ENCODE measurements around the gene PLOD3.

Gene PLOD3

GRCh38 chr7:101171442-101171837 lies 45.9 kb downstream of the PLOD3 start:
- Mint-ChIP-seq H3K36me3 (ENCODE audit: low read depth) (peaks cover 2% of the 10 kb centered on the region), H3K27me3 (ENCODE audit: low read depth) (peaks cover 87% of the 10 kb centered on the region), H3K9me3 (no peaks in the 10 kb centered on the region), H3K27ac (no peak overlapping the region), H3K4me3 (peak overlapping the region; percentile 44), H3K4me1 (ENCODE audit: low read depth) (peaks cover 39% of the 10 kb centered on the region)
- no peak for DNase-seq (ENCODE audit: low spot score)

DNA sequence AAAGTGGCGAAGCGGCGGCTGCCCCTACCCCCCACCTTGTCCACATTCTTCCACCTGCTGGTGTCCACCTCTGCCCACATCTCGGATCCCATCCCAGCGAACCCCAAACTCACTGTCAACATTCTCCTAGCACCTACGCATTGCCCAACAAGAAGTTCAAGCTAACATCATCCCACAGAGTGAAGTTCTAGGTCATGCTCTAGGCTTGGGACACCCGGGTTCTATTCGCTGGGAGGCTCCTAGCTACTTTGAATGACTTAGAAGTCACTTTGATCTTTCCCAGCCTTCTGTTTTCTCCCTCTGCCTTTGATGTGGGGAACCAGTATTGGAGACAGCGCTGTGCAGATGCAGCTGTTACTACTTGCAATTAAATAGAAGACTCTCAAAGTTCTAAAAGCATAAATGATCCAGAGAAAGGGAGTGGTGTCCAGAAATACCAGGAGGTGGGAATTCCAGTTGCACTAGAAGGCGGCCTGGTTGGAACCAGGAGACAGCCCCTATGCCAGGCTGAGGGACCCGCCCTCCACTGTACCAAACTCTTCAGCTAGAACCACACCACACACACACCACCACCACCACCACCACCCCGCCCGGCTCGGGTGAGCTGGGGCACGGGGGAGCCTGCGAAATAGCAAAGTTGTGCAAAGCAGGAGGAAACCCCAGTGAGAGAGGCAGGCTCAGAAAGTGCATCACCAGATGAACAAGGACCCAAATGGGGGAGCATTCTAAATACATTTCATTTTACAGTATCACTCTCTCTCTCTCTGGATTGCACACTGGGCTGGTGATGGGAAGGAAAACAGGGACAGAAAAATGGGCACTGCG lies 46.6 kb downstream of the PLOD3 start:
- H3K27me3 Mint-ChIP-seq (ENCODE audit: low read depth): peaks cover 87% of the 10 kb centered on the region
- H3K27ac Mint-ChIP-seq: no peak overlapping the region
- peaks cover 2% of the 10 kb centered on the region for H3K36me3 Mint-ChIP-seq (ENCODE audit: low read depth)
- peak overlapping the region; percentile 17 for H3K4me3 Mint-ChIP-seq
- H3K9me3 Mint-ChIP-seq: no peaks in the 10 kb centered on the region
- peaks cover 44% of the 10 kb centered on the region for H3K4me1 Mint-ChIP-seq (ENCODE audit: low read depth)
- DNase-seq (ENCODE audit: low spot score): no peak

- Mint-ChIP-seq H3K4me1 (ENCODE audit: low read depth) (peaks cover 48% of the 10 kb centered on the region), H3K36me3 (ENCODE audit: low read depth) (peaks cover 2% of the 10 kb centered on the region), H3K27me3 (ENCODE audit: low read depth) (peaks cover 87% of the 10 kb centered on the region), H3K27ac (no peak overlapping the region), H3K4me3 (peak overlapping the region; percentile 48), H3K9me3 (no peaks in the 10 kb centered on the region)
- DNase-seq (ENCODE audit: low spot score): peak; percentile 78
Observed at GRCh38 chr7:101169838-101170551, 47.4 kb downstream of the PLOD3 start.

GRCh38 chr7:101169110-101169837 lies 48.1 kb downstream of the PLOD3 start:
- Mint-ChIP-seq H3K4me3 (peak overlapping the region; percentile 48), H3K4me1 (ENCODE audit: low read depth) (peaks cover 52% of the 10 kb centered on the region), H3K9me3 (no peaks in the 10 kb centered on the region), H3K36me3 (ENCODE audit: low read depth) (peaks cover 2% of the 10 kb centered on the region), H3K27me3 (ENCODE audit: low read depth) (peaks cover 86% of the 10 kb centered on the region), H3K27ac (no peak overlapping the region)
- no peak for DNase-seq (ENCODE audit: low spot score)

DNA sequence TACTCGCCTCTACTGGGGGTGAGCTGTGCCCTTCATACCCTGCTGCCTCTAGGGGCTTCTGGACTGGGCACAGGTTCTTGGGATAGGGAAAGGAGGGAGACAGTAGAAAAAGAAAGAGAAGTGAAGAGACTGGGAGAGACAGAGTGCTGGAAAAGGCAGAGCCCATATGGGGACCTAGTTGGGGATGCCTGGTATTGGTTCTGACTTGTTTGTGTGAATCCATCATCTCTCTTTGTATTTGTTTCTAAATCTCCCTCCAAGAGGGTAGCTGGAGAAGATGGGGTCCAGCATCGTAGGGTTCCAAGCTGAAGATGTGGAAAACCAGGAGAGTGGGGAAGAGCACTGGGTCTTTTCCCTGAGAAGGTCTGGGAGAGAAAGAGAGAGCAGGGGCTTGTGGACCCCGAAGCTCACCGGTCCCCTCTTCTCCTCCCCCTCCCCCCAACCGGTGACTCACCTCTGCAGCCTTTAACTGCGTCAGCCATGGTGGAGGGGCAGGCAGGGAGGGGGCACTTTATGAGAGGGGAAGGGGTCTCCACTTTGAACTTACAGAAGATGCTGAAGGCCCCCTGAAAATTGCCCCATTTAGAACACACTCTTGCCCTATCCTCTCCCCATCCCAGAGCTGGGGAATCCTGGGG lies 48.9 kb downstream of the PLOD3 start:
- no peaks in the 10 kb centered on the region for H3K36me3 Mint-ChIP-seq (ENCODE audit: low read depth)
- H3K4me3 Mint-ChIP-seq: no peak overlapping the region
- DNase-seq (ENCODE audit: low spot score): no peak
- peak overlapping the region; percentile 33 for H3K27ac Mint-ChIP-seq
- peaks cover 47% of the 10 kb centered on the region for H3K4me1 Mint-ChIP-seq (ENCODE audit: low read depth)
- H3K27me3 Mint-ChIP-seq (ENCODE audit: low read depth): peaks cover 81% of the 10 kb centered on the region
- H3K9me3 Mint-ChIP-seq: no peaks in the 10 kb centered on the region

- H3K4me3 Mint-ChIP-seq: no peak overlapping the region
- peaks cover 47% of the 10 kb centered on the region for H3K4me1 Mint-ChIP-seq (ENCODE audit: low read depth)
- H3K9me3 Mint-ChIP-seq: no peaks in the 10 kb centered on the region
- no peaks in the 10 kb centered on the region for H3K36me3 Mint-ChIP-seq (ENCODE audit: low read depth)
- no peak for DNase-seq (ENCODE audit: low spot score)
- H3K27ac Mint-ChIP-seq: no peak overlapping the region
- peaks cover 78% of the 10 kb centered on the region for H3K27me3 Mint-ChIP-seq (ENCODE audit: low read depth)
Observed at GRCh38 chr7:101167645-101168411, 49.6 kb downstream of the PLOD3 start.

- Mint-ChIP-seq H3K27me3 (ENCODE audit: low read depth) (peaks cover 78% of the 10 kb centered on the region), H3K27ac (peak overlapping the region; percentile 41), H3K9me3 (no peaks in the 10 kb centered on the region), H3K4me3 (no peak overlapping the region), H3K4me1 (ENCODE audit: low read depth) (peaks cover 49% of the 10 kb centered on the region), H3K36me3 (ENCODE audit: low read depth) (no peaks in the 10 kb centered on the region)
- no peak for DNase-seq (ENCODE audit: low spot score)
Observed at GRCh38 chr7:101166909-101167644, 50.3 kb downstream of the PLOD3 start.

DNA sequence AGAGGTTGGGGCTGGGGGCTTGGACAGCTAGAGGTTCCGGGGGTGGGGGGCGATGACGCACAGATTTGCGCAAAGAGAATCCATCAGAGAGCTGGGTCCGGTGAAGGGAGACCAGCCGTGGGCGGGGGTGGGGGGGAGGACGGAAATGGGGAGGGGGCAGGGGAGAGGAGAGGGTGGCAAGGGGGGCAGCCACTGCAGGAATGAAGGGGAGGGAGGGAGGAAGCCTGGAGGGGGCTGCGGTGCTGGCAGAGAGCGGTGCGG lies 50.8 kb downstream of the PLOD3 start:
- Mint-ChIP-seq H3K27me3 (ENCODE audit: low read depth) (peaks cover 74% of the 10 kb centered on the region), H3K4me1 (ENCODE audit: low read depth) (peaks cover 46% of the 10 kb centered on the region), H3K36me3 (ENCODE audit: low read depth) (no peaks in the 10 kb centered on the region), H3K27ac (no peak overlapping the region), H3K9me3 (no peaks in the 10 kb centered on the region), H3K4me3 (no peak overlapping the region)
- DNase-seq (ENCODE audit: low spot score): no peak

DNA sequence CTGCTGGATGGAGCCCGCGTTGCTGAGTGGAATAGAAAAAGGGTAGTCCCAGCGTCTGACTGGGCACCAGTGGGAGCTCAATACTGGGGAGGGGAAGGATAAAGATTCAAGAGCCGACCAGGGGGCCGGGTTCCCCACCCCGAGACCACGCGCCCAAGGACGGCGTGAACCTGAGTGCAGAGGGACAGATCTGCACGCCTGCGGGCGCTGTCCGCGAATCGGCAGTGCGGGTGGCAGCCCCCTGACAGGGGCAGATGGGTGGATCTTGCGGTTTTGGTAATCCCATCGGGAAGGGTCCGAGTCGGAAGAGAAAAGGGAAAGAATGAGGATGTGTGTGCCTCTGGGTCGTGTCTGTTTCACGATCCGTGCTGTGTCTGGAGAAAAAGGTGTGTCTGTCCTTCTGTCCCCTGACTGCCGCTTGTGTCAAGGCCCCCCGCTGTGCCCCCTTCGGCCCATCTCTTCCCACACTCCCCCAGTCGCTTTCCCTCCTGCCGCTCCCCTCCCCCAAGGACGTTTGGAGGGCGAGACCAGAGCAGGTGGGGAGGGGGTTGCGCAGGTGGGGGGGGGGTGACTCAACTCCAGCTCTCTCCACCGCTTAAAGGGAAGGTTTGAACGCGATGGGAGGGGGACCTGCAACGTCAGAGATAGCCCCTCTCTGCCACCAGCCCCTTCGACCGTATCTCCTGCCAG lies 51.3 kb downstream of the PLOD3 start:
- Mint-ChIP-seq H3K36me3 (ENCODE audit: low read depth) (no peaks in the 10 kb centered on the region), H3K4me1 (ENCODE audit: low read depth) (peaks cover 41% of the 10 kb centered on the region), H3K27ac (peak overlapping the region; percentile 73), H3K27me3 (ENCODE audit: low read depth) (peaks cover 69% of the 10 kb centered on the region), H3K9me3 (no peaks in the 10 kb centered on the region), H3K4me3 (peak overlapping the region; percentile 88)
- no peak for DNase-seq (ENCODE audit: low spot score)

- H3K27me3 Mint-ChIP-seq (ENCODE audit: low read depth): peaks cover 61% of the 10 kb centered on the region
- DNase-seq (ENCODE audit: low spot score): peak; percentile 93
- peak within 1 kb of the TSS; percentile 73 for H3K27ac Mint-ChIP-seq
- peaks cover 33% of the 10 kb centered on the region for H3K4me1 Mint-ChIP-seq (ENCODE audit: low read depth)
- peak within 1 kb of the TSS; percentile 88 for H3K4me3 Mint-ChIP-seq
- H3K9me3 Mint-ChIP-seq: no peaks in the 10 kb centered on the region
- no peaks in the 10 kb centered on the region for H3K36me3 Mint-ChIP-seq (ENCODE audit: low read depth)
Observed at GRCh38 chr7:101165075-101165957, 52.1 kb downstream of the PLOD3 start, which contains the start of gene VGF. TSS of gene VGF (minus strand) at chr7:101165569. CDS start at chr7:101164843, 726 bp downstream.

GRCh38 chr7:101164071-101164840 lies 53.1 kb downstream of the PLOD3 start:
- Mint-ChIP-seq H3K4me1 (ENCODE audit: low read depth) (peaks cover 26% of the 10 kb centered on the region), H3K27me3 (ENCODE audit: low read depth) (peaks cover 51% of the 10 kb centered on the region), H3K4me3 (peak overlapping the region; percentile 45), H3K9me3 (no peaks in the 10 kb centered on the region), H3K27ac (no peak overlapping the region), H3K36me3 (ENCODE audit: low read depth) (peaks cover 5% of the 10 kb centered on the region)
- DNase-seq (ENCODE audit: low spot score): no peak

All from T-helper 2 cell treated with Interferon-gamma antibody and Interleukin-4, amounts not matched to agents 5 μg/mL and 100 μg/mL, for 36 hours (primary cell).